Measurements from ENCODE around the gene GUF1.

- no peak for TF ChIP-seq CTCF (conservative IDR thresholded peaks at IDR 0.05)
- TF ChIP-seq EZH2 (IDR thresholded peaks at IDR 0.05; ENCODE audit: low read depth): no peak
Observed at GRCh38 chr4:44725726-44726037, 47.5 kb downstream of the GUF1 start.
